Stimulated activated CD8-positive, alpha-beta memory T cell treated with anti-CD3 and anti-CD28 coated beads, Interleukin-7, amount 100 ng/mL, for 24 hours (primary cell): ENCODE measurements around the gene ANO8.

Experiments
- DNase-seq: peaks from one replicate; pipeline ENCODE4 v3.0.0-alpha.2; 2020; ENCODE audit warnings: low read depth

The ANO8 gene

DNA sequence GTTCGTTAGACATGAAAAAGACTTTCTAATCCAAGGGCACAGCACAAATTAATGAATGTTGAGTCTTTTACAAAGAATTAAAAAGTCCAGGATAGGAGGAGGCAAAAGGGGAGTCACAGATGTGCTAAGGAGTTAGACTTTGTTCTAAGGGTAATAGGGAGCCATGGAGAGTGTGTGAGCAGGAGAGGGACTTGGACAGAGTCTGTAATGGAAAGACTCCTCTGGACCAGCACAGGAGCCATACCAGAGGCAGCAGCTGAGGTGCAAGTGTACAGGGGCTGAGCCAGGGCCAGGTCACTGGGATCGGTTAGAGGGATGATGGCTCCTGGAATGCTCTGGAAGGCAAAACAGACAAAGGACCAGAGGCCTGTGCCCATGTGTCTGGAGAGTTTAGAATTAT, 13.2 kb upstream of the ANO8 start:
- no peak for DNase-seq

DNA sequence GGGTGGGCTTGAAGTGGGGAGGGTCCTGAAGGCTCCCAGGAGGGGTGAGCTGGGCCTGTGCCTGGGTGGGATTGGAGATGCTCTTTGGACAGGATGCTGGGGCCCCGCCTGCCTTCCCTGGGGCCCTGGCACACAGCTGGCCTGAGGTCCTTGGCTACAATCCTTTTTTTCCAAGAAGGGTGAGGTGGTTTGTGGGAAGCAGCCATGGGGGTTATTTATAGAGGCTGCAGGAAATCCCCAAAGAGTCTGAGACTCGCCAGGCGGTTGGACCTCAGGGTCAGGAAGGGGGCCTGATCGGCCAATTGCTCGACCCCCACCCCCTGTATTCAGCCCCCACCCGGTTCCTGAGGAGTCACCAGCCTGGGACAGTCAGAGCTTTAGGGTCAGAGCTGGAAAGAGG, 12.7 kb upstream of the ANO8 start:
- DNase-seq: no peak

DNA sequence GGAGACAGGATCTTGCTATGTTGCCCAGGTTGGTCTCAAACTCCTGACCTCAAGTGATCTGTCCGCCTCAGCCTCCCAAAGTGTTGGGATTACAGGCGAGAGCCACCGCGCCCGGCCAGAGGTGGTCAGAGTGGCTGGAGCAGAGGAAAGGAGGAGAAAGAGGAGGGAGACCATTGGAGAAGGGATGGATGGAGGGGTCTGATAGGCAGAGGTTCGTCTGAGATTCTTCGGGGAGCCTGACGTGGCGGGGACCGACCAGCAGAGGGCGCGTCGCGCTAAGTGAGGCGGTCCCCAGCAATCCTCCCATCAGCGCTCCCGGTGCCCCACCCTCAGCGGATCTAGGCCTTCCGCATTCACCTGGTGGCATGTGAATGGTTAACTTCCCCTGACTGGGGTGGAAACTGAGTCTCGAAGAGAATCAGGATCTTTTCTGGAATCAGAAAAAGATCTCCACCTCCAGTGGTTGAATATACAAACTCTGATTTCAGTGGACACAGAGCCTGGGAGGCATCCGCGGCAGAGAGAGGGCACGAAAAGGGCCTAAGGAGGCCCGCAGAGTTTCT, 11.5 kb upstream of the ANO8 start:
- DNase-seq: peak; percentile 61

DNA sequence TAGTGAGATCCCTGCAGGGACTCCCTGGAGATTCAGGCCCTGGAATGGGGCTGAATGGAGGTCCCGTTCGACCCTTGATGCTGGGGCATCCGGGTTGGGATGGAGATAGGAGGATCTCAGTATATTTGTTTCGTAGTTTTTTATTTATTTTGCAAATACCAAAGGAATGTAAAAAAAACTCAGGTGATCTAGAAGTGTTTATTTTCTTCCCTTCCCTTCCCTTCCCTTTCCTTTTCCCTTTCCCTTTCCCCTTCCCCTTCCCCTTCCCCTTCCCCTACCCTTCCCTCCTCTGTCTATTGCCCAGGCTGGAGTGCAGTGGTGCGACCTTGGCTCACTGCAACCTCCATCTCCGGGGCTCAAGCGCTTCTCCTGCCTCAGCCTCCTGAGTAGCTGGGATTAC, 7.2 kb upstream of the ANO8 start:
- no peak for DNase-seq

DNA sequence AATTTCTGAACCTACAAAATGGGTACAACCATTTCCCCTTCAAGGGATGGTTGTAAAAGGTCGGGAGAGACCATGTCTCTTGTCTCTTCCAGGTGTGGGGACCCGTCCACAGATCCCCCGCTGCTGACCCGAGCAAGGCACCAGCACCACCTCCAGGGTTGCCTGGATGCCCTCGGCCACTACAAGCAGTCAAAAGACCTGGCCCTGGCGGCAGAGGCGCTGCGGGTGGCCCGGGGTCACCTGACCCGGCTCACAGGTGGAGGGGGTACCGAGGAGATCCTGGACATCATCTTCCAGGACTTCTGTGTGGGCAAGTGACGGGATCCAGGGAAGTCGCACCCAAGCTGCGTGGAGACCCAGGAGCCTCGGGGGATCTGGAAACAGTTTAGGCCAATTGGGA, 6.7 kb upstream of the ANO8 start:
- no peak for DNase-seq

DNA sequence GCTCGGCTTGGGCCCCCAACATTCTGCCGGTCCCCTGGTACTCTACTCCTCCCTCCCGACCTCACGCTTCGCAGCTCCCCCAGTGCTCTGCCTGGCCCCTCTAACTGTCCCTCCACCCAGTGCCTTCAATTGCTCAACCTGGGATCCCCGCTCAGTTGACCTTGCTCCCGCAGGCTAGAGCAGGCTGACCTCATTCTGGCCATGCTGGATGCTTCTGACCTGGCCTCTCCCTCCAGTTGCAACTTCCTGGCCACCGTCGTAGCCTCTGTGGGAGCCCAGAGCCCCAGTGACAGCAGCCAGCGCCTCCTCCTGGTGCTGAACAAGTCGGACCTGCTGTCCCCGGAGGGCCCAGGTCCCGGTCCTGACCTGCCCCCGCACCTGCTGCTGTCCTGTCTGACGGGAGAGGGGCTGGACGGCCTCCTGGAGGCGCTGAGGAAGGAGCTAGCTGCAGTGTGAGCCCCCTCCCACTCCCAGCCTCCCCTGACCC, 6.3 kb upstream of the ANO8 start:
- no peak for DNase-seq

DNA sequence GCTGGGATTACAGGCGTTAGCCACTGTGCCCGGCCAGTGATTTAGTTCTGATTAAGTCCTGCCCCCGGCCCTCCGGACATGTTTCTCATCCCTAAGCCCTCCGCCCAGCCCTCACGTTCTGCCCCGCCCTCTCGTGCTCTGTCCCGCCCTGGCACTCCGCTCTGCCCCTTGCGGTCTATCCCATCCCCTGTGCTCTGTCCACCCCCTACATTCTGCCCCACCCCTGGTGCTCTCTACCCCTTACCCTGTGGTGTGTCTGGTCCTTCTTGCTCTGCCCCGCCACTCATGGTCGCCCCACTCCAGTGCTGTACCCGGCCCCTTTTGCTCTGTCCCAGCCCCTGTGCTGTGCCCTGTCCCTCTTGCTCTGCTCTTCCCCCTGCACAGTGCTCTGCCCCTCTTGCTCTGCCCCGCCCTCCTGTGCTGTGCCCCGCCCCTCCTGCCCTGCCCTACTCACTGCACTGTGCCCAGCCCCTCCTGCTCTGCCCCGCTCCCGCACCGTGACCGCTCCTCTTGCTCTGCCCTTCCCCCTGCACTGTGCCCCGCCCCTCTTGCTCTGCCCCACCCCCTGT, 5.7 kb upstream of the ANO8 start:
- DNase-seq: no peak

DNA sequence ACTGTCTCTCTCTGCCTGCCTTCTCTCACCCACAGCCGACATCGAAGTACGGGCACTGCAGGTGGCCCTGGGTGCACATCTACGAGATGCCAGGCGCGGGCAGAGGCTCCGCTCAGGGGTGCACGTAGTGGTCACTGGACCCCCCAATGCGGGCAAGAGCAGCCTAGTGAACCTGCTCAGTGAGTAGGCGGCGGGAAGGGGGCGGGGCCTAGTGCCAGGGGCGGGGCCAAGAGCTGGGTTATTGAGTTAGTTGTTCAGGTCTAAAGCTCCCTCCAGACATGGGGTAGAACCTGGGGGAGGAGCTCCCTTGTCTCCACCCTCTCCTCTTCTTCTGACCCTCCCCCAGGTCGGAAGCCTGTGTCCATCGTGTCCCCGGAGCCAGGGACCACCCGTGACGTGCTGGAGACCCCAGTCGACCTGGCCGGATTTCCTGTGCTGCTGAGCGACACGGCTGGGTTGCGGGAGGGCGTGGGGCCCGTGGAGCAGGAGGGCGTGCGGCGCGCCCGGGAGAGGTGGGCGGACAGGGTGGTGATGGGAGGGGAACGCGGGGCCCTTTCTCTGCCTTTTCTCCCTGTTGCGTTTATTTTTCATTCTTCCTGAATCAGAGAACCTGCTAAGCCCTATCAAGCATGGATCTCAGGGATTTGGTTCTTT, 4.6 kb upstream of the ANO8 start:
- peak; percentile 35 for DNase-seq

DNA sequence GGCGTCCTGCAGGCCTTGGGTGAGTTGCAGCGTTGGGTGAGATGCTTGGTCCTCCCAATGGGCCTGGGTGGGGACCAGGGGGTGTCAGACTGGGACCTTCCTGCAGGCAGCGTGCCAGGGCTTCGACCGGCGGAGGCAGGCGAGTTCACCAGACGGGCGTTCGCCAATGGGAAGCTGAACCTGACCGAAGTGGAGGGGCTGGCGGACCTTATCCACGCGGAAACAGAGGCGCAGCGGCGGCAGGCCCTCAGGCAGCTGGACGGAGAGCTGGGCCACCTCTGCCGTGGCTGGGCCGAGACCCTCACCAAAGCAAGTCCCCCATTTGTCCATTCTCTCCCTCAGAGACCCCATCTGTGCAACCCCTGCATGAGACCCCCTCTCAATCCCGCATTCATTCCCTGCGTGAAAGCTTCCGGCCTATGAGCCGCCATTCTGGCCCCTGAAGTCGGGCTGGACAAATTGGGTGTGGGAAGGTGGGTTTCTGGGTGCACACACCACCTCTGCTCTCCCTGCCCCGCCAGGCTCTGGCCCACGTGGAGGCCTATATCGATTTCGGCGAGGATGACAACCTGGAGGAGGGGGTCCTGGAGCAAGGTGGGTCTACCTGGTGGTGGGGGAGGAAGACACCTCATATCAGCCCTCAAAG, 3.9 kb upstream of the ANO8 start:
- no peak for DNase-seq

DNA sequence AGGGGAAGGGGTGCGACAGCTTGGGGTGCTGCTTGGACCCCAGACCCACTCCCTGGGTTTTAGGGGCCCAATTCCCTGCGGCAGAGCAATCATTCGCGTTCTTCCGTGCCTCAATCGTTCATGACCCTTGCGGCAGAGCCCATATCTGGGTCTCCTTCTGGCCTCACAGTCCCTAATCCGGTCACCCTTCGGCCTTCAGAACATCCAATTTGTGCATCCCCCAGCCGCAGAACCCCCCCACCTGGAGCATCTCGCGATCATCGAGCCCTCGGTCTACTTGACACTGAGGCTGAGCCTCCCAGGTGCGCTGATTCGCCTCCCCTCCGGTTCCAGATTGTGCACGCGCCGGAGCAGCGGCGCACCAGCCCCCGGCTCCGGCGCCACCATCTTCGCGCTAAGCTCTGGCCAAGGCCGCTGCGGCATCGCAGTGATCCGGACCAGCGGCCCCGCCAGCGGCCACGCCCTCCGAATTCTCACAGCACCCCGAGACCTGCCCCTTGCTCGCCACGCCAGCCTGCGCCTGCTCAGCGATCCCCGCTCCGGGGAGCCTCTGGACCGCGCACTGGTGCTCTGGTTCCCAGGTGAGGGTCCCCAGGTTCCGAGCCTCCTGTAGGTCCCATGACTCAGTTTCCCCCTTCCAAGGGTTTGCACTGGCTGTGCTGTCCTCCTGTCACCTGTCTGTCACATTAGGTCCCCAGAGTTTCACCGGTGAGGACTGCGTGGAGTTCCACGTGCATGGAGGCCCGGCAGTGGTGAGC, 3.2 kb upstream of the ANO8 start:
- DNase-seq: peak; percentile 17

DNA sequence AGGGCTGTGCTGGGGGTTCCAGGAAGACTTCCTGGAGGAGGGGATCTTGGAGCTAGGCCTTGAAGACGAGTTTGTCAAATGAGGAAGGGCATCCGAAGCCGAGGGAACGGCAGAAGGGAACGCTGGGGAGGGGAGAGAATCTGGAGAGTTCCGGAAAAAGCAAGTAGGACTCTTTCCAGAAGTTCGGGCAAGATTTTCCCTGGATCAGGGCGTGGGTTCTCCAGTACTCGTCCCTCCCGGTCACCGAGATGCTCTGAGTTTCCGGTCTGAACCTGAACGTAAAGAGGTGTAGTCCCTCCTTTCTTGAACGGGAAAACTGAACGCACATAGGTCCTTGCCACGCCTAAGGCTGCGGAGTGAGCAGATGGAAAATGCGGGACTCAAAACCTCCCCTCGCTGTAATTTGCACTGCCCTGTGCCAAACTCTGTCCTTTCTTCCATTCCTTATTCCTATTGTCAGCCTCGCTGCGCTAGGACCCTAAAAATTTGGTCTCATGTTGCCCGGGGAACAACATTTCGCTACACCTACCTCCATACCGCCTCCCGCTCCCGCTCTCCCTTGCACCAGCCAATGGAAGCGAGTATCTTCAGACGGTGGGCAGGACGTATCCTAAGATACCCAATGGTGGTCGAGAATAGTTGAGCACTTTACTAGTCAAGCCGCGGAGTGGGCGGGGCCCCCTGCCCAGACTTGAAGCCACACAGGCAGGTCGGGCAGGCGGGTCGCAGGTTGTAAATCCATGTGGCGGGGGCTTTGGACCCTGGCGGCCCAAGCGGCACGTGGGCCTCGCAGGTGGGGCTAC, 2.4 kb upstream of the ANO8 start, which contains the start of gene GTPBP3:
TSS of gene GTPBP3 (plus strand) at position 682 of the 803 bp plus-strand sequence. CDS start at position 741, 59 bp downstream.
- DNase-seq: peak; percentile 91

DNA sequence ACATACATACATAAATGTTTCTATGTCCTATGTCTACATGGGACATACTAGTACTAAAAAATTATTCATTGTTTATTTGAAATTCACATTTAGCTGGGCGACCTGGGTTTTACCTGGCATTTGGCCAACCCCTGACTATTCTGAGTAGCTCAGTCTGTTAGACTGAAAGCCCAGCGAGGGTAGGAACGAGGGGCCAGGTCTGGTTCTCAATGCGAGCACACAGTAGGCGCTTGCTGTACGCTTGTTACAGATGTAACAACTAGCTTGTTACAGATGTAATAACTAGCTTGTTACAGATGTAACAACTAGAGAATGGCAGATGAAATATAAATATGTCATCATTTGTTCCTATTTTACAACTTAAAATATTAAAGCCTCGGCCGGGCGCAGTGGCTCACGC, 920 bp upstream of the ANO8 start:
- DNase-seq: no peak

DNA sequence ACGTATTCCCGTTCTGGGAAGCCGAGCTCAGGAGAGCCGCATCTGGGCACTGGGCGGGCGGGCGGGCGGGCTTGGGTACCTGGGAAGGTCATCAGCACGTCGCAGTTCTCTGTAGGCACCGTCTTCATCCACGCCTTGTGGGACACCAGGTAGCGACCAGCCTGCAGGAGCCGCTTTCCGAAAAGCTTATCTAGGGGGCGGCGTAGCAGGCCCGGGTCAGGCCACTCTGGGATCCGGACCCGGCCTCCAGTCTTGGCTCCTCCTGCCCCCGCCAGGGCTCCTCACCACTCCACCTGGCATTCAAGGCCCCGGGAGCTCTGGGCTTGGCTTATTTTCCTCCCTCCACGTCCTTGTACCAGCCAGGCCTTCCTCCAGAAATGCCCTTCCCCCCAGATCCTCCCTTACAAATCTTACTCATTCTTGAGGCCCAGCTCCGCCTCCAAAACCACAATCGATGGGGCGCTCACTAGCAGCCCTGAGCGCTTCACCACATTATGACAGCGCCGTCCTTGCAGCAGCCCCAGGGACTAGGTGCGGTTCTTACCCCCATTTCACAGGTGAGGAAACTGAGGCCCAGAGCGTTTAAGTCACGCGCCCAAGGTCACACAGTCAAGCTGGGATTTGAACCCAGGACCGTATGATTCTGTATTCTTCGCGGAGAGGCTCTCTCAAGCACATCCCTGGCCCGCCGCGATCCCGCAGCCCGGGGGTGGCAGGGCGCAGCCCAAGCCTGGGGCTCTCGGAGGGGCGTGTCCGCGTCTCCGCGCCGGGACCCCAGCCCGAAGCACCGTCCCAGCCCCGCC, 843 bp downstream of the ANO8 start:
- DNase-seq: peak; percentile 59

DNA sequence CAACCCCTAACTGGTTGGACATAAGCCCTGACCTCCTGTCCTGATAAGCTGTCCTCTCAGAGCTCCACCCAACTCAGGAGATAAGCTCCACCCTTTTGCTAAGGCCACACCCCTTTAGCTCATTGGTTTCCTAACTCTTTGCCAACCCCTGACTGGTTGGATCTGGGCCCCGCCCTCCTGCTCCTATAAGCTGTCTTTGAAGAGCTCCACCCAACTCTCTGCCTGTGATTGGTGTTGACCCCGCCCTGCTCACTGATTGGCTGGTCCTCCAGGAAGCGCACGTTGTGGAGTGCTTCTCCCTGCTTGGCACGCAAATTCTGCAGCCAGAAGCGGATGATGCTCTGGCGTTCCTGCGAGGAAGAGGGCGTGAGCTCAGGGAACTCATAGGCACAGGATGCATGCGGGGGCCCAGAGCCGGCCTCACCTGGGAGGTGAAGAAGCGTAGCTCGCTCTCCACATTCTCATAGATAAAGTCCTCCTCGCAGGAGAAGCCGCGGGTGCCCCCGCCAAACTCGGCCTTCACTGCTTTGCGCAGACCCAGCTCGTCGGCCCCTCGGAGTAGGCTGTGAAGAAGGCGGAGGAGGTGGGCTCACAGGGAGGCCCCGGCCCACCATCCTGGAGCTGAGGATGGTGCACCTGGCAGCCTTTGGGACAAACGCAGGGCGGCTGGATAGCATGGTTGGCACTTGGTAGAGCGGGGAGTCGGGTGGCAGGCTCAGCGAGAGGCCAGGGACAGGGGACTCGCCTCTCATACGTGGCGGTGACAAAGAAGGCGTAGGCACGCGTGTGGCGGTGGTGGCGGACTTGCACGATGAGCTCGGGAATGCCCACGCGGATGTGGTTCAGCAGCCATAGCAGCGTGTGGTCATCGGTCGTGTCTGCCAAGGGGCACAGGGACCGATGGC, 1.7 kb downstream of the ANO8 start:
- DNase-seq: no peak

DNA sequence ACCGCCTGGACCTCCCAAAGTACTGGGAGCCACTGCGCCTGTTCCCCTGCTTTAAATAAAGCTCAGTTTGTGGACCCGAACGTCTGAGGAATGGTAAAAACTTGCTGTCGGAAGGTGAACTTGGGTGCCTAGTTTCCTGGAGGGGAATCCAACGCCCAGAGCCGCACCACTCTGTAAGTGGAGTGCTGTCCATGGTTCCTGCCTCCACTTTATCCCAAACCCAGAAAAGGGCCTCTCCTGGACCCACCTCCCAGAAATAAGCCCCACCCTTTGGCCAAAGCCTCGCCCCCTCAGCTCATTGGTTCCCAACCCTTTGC, 2.3 kb downstream of the ANO8 start:
- DNase-seq: no peak

DNA sequence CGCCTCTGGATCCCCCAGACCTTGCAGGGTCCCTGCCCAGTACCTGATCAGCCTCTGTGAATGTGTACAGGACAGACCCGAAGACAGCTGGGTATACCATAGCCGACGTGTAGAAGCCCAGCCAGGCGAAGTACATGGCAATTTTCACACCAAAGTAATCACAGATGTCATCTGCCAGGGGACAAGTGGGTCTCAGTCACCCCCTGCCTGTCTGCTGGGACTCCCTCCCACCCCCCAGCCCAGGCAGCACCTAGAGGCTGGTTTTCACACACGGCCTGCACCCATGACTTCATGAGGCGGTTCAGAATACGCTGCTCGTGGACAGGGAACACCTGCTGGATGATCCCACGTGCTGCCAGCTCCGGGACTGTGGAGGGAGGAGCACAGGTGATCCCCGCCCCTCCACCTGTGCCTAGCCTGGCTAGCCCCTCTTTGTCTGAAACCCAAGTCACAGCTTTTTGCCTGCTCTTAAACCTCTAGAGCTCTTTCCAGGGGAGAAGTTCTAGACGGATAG, 3.6 kb downstream of the ANO8 start:
- DNase-seq: no peak

DNA sequence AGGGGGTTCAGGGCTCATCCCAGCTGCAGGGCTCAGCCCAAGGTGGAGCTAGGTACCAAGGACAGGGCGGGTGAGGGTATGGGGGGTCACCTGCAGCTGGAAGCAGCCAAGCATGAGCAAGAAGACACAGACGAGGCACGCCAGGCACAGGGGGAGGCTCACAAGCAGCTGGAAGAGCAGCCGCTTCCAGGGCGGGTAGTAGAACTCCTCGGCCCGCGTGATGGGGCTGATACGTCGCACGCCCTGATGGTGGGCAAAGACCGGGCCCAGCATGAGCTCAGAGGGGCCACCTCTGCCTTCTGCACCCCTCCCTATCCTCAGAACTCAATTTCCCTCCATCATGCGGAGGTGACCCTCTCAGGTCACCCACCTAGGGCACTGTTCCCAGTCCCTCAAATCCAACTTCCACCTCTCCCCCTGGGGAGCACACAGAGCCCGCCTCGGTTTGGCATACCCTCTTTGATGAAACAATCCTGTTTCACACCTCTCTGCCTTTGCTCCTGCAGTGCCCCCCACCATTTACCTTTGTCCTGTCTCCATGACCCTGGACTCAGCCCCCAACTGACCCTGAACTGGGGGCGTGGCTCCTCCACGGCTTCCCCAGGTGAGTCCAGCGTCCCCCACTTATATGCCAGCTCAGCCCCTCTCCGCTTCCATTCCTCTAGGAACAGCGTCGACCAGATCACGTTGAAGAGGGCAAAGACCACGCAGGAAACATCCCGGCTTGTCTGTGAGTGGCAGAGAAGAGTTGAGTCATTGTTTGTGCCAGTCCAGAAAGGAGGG, 4.2 kb downstream of the ANO8 start:
- no peak for DNase-seq

DNA sequence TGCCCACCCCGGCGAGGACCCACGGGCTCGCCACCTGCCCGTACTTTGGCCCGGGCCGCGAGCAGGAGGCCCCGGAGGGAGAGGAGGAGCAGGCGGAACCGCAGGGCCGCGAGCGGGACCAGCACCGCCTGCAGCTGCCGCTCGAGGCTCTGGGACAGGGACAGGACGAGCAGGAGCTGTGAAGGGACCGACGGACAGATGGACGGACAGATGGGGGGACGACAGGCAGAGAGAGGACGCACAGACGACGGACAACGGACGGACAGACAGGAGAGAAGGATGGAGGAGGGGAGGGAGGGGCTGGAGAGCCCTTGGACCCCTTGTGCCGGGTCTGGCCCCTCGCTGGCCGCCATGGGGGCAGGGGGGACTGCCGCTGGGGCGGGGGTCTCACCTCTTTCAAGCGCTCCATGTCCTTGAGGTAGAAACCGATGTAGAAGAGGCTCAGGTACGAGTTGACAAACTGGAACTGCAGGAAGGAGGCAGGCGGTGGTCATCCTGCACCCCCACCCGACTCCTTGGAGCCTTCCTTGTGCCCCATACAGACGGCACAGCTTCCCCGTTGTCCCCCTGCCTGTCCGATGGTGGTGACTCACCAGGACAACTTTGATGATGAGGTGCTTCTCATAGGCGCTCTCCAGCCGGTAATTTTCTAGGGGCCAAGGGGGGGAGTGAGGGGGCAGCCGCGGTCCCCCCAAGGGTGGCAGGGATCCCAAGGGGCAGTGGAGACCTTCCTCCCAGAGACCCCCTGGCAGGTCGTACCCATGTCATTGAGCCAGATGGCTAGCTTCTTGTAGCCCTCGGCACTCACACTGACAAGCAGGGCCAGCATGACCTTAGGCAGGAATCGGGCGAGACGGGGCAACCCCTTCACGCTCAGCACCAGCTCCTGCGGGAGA, 5.0 kb downstream of the ANO8 start:
- no peak for DNase-seq
